H4 (cell line): ENCODE results near the gene XPNPEP1. TPM values are rescaled to one million over a fixed set of nuclear protein-coding genes. Genes with fewer than 3 reads are reported as not detected.

Experiments
- DNase-seq: peaks from one replicate; pipeline ENCODE4 v3.0.0-alpha.2; 2015; ENCODE audit warnings: low spot score
- total RNA-seq: library from RNA; depleted of rRNA; stranded (reverse); fragments of >200 nt; shearing (Covaris generic); gene quantifications from 2 replicates; pipeline ENCODE4 v1.2.3, GENCODE V29; 2014

XPNPEP1 gene
- total RNA-seq, 1 experiment from 2014 or later: 90.9 TPM

DNA sequence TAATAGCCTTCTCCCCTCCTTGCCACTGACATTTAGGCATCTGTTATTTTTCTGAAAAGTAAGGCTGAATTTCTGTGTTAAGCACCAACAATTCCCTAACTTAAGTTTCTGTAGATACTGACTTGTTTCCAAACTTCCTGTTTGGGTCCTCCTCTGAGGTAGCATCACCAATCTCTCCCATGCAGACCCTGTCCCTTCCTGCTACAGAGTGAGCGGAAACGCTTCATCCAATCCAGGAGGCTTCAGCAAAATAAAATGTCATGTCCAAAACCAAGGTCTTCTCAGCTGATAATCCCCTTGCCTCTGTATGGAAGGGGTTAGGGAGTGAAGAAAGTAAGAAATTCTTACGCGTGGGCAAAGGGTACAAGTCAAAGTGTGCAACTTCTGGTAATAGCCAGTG, 29.9 kb downstream of the XPNPEP1 start:
- no peak for DNase-seq

DNA sequence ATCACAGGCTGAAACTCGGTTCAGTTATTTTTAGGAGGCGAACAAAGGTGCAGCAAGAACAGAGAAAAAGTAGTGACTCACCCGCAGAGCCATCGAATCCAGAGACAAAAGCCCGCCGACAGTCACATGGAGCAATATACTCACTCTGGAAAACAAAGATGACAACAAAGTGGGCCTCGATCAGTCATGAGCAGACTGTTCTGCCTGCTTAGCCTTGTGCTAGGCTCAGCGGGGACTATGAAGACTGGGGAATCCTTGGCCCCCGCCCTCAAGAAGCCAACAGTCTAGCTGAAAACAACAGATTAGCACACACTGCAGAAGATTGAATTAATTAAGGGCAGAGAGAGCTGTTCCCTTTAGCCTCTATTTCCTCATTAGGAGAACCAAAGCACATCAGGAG, 30.4 kb downstream of the XPNPEP1 start:
- no peak for DNase-seq

DNA sequence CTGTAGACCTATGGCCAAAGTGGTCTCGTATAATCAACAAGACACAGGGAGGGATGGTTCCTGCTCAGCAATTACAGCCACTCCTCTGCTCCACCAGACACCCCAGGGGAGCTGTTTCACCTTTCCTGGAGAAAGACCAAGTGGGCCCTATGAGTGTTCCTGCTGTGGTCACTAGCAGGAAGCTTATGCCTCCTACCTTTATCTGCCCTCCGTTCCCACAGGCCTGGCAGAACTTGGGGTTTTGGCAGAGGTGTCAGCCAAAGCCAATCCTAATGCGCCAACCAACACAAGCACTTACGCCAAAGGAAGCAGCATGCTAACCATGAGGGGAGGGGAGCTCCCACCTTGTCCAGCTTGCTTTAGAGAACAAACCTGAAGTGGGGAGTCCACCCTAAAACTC, 31.2 kb downstream of the XPNPEP1 start:
- DNase-seq: no peak

DNA sequence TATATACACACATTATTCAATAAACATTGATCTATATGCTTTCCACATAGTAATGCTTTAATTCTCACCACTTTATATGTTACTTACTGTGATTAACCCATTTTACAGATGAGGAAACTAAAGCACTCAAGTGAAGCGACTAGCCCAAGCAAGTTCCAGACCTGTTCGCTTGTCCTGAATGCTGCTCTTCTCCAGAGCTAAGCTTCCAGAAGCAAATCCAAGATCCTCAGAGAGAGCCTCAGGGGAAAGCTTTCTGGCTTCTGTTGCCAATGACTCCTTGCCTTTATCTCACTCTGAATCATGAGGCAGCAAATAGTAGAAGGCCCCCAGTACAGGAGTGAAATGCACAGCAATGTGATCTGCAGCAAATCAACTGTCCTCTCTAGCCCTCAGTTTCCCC, 32.2 kb downstream of the XPNPEP1 start:
- DNase-seq: no peak

DNA sequence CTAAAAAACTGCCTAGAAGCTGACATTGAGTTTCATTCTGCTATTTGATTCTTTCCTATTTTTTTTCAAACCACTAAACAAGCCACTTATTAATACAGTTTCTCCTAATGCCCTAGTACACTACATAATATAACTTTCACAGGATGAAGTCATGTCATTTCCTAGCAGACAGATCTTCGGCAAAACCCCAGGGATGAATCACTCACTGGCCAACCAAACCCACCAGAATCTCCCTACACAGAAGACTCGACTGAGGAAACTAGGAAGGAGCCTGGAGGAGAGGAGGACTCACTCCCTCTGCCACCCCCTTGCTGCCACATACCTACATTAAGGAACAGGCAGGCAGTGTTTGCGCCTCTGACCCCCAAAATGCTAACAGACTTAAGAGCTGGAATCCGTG, 33.4 kb downstream of the XPNPEP1 start:
- peak; percentile 55 for DNase-seq

DNA sequence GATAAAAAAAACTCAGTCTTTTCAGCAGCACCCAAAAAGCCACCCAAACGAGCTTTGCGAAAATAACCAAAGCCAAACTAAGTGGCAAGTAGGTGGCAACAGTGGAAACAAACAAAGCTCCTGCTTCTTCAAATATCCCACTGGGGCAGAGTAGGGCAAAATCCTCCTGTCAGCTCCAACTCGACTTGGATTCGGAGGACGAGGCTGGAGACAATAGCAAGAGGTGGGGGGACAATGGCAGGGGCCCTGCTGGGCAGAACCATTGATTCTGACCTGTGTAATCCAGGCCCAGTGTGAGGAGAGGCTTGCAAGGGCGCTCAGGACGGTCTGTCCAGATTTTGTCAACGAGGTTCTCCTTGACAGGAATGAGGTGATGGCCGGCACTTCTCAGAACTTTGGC, 35.5 kb downstream of the XPNPEP1 start:
- DNase-seq: no peak

DNA sequence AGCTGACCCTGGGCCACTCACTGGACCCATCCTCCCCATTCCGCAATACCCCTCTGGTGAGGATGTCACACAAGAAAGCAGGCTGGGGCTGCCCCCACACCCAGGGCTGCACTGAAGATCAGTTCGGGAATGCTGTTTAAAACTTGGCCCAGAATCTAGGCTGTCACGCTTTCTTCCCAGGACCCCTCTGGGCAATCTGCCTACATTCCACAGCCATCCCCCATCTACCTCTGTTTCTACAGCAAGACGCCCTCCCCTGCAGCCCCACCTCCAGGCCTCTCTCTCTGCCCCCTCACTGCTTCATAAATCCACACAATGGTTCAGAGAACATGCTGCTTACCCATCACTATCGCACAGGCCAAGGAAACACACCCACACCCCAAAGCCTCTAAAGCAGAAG, 36.1 kb downstream of the XPNPEP1 start:
- no peak for DNase-seq

DNA sequence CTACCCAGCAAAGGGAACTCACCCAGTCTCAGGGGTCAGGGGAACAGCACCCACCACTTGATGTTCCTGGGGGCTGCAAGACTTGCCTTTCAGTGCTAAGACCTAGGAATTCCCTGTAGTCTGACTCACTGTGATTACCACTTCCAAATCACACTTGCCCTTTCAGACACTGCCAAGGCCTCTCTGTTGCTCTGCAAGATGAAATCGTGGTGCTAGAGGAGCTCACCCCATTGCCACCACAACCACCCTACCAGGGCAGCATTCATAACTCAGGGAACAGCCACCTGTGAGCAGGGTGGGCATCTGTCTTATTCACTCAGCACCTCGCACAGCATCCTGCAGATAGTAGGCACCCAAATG, 36.5 kb downstream of the XPNPEP1 start:
- no peak for DNase-seq

DNA sequence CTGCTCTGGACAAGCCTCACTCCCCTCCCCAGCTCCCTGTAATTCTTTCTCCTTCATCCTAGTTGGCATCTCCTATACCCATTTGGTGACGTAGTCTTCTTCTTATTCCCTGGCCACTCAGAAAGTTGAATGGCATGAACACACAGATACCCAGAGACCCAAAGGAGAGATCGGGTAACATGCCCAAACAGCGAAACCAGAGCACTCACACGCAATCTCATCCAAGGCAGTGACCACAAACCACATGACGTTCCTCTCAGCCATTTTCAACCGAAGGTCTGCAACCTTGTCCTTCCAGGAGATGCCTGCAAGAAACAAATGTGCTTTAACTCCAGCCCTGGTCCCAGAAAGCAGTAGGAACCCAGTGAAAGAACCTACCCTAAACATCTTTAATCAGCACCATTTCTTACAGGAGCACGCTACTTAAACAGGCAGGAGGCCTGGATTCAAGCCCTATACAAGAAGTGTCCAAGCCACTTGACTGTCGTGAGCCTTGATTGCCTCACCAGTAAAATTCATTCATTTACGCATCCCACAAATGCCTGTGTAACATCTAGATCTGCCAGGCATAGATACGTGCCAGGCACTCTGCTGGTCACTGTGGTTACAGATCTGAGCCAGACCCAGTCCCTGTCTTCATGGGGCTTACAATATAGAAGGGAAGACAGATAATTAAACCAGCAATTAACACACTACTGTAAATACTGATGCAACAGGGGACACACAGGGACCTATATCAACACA, 37.1 kb downstream of the XPNPEP1 start:
- DNase-seq: peak; percentile 87

DNA sequence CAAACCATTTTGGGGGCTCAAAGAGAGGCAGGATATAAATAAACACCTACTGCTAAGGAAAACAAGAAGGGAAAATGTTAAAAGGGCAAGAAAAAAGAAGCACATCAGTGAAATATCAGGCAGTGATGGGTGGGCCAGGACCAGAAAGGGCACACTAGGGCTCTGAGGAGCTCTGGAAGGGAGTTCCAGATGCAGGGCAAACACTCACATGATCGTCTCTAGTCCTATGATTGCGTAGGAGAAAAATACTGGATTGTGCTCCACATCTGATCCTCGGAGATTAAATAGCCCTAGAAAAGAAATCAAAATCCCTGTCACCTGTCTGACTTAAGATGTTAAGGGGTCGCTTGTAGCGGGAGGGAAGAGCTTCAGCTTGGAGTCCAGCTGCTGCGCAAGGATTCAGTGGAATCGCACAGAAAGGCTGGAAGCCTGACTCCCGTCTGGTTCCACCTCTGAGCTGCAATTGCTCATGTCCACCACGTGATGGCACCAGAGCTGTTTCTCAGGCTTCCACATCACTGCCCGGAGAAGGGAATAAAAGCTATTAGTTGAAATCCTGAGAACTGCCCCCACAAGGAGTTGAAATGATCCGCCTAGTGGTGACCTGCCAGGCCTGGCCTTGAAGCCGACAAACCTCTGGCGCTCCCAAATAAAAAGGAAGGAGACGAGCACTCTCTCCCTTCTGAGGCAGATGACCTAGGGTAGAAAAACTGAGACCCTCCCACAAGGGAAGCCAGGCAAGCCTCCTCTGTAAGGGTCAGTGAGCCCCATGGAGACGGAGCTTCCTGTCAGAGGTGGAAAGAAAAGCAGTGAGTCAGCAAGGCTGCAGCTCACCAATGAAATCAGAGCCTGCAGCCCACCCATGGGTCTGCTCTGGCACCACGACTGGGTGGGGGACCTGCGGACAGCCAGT, 39.2 kb downstream of the XPNPEP1 start:
- peak; percentile 90 for DNase-seq

DNA sequence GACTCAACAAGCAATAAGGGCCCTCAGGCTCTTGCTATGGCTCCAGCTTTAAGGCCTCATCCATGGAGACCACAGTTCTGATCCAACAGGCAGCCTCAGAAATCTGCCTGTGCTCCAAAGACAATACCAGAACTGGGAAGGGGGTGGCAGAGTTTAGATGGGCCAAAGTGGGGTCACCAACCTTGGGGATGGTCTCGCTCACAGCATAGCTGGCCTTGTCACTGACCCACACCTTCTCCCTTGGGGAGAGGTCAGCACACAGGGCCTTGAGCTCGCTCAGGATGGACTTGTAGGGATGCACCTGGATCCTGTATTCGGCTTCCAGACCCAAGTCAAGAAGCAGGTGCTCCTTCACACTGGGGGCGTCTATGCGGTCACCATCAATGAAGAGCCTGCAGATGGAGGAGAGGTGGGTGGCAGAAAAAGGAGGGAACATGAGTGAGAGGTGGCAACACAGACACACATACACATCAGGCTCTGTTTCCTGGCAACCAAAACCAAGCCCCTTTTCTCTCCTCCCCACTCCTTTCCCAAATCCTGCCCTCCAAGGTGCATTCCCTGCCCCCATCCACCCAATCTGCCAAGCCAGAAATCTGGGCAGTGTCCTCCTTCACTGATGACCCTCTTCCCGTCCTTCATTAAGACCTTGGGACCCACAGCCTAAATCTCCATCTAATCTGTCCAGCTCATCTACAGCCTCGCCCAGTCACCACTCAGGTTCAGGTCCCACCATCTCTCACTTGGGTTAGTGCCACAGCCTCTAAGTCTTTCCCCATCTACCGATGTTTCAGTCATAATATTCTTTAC, 40.9 kb downstream of the XPNPEP1 start:
- DNase-seq: no peak

DNA sequence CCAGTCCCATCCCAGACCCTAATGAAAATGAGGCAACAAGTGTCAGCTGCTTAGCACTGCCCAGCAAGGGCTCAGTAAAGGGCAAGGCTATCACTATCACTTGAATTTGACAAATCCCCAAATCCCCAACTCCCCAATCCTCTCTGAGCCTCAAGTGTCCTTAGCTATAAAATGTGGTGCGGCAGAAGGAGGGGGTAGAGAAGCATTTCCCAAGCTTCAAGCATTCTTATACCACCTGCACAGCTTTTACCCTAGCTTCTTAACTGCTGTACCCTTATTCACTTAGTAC, 41.6 kb downstream of the XPNPEP1 start:
- no peak for DNase-seq

DNA sequence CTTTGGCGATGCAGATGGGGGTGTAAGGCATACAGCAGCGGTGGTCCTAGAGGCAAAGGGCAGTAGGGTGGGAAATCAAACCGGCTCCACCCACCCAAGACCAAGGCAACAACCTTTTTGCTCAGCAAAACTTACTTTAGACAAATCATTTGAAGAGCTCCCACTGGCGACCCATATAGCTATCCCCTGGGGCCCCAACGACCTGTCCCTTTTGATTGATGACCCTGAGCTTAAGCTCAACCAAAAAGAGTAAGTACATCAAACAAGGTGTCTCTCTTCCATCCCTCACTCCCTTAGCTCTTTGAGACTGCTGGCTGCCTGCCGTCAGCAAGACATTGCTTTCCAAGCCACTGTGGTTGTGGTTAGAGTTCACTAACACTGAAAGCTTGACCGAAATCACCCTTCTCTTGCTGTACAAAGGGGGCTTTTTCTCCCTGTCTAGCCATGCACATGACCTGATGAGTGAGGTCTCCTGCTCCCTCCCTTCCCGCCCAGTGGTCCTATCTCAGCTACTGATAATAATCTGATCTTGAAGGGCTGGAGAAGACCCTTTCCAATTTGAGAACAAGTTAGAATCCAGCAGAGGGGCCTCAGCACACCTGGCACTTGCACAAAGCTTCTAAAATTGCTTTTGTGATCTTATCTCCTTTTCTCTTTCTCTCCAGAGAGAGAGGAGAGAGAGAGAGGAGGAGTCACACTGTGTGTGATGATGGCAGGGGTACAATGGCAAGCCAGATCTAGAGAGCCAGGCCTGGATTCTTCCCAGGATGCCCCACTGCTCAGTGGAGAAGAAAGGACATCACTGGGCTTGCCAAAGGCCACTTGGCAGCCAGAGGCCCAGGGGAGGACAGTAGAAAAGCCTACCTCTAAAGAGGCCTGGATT, 42.2 kb downstream of the XPNPEP1 start:
- DNase-seq: no peak

DNA sequence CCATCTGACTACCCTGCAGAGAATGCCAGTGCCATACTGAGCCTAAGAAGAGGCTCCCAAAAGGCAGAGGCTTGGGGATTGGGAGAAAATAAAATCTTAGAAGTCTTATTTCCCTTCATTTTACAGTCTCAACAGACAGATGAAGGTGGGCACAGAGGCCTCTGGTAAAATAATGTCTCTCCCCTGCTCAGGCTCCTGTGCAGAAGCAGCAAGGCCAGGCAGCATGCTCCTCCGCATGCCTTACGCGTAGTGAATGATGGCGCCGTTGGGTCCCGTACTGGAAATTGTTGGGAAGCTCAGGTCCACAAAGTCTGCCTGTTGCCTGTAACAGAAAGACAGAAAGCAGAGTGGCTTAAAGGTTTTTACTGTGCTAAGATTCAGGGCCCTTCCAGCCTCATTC, 45.8 kb downstream of the XPNPEP1 start:
- DNase-seq: no peak

DNA sequence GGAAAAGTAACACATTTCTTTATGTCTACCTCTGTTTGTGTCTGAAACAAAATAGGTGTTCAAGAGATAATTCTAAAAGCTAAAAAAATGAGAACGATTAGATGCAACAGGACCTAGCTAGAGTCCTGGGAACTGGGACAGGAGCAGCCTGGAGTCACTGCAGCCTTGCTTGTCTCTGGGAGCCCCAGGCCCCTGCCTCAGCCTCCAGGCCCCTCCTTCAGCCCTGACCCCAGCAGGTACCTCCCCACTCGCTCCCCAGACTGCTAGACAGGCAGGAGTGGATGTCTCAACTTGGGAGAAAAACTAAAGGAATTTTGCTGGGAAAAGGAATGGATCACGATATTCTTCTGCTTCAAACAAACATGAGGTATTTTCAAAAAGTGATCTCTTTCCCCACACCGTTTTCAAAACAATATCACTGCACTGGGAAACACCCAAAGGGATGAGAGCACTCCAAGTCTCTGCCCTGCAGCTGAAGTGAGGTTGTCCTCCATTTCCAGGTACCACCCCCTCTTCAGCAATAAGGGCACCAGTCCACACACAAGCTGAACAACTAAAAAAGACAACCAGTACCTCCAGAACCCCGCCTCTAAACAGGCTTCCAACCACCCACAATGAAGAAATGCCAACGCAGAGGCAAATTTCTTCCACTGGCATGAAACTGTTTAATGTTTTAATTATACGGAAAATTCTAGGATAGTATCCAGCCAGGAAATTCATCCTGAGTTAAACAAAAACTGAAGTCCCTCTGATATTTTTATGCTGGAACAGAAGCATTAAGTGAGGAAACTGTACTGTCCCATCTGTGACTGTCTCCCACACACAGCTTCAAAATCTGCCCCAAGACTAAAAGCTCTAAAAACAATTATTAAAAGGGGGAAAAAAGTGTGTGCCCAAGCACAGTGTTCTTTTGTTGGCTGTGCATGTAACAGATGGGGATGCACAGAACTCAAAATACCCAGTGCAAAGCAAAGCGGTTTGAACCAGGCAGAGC, 47.2 kb downstream of the XPNPEP1 start:
- no peak for DNase-seq

DNA sequence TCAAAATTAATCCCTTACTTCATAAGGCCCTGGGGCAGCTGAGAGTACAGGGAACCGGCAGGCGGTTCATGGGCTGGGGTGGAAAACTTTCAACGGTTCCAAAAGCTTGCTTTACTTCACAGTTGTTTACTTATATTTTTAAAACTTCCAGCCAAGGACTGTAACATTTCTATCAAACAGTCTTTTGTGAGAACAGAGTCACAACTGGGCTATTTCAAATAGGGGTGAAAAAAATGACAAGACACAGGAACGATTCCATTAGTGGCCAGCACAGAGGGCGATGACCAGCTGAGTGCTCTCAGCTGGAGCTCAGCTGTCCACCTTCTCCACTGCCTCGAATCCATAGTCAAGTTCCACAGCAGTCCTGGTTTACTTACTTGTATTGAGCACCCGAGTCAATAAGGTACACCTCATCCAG, 48.2 kb downstream of the XPNPEP1 start:
- DNase-seq: no peak

DNA sequence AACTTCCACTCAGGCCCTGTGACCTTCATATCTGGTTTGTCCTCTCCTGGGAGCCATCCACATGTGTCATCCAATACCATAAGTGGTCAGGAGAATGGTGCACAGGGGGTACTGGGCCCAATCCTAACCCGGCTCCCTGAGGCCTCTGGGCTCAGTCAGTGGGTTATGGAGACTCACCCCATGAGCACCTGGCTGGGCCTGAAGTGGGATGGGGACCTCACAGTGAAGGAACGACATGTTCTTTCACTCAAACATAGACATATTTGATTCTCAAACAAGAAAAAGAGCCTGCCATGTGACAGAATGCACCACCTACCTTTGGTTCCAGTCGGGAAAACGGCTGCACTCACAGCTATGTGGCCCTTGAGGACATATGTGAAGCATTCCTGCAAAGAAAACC, 51.8 kb downstream of the XPNPEP1 start:
- no peak for DNase-seq

DNA sequence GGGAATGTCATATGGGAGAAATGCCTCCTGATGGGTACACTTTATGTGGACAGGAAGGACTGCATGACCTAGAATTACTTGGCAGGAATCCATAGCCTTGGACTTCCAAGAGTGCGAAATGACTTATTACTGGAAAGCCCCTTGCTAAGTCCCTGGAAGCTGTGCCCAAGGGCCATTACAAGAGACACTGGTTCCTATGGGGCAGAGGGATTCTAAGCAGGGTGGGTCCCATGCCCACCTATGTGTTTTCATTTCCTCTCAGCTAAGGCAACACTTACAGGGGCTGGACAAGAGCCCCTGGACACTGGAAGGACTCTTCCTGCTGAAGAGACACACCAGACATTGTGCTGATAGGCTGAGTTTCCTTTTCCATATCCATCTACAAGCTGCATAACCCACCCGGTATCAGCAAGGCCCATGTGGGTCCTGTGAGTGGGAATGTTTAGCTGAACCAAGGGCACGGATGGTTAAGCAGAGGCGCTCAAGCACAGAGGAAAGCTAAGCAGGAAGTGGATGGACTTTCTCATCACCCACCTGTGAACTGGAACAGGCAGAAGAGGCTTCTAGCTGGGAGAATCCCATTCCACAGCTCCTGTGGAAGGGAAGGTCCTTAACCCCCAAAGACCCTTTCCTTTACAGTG, 56.2 kb downstream of the XPNPEP1 start:
- DNase-seq: no peak

DNA sequence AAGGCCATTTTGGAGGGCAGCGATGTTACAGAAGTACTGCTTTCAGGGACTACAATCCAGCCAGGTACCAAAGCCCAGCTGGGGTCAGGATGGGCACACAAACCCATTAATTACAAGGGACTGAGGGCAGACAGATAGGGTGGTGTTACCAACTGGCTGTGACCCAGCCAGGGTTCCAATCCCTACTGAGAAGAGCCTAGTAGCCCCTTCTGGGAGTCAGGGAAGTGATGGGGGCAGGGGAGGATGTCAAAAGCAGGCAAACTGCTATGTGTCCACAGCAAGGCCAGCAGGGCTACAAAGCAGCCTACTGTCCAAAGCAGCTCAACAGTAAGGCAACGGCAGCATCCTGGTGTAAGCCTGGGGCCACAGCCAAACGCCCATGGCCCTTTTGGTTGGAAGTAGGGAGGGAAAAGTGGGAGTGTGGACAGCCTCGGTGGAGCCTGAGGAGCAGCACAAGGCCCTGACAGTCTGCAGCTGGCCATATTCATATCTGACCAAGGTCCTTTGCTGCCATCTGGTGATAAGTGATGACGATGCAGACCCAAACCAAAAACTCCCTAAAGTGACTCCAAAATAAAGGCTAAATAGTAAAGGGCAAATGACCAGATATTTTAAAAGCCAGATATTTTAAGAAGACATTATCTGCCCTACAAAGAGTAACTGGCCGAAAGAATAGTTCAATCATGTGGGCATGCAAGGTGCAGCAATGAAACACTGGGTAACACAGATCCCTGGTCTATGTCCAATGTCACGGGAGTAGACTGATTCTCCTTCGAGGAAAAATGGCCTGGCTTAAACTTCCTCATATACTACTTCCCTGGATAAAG, 56.9 kb downstream of the XPNPEP1 start:
- peak; percentile 30 for DNase-seq
